ENCODE measurements around the gene KLHDC9.
A peak's percentile ranks its signal among the peaks of the same experiment; 100 is the strongest.

KLHDC9 gene

DNA sequence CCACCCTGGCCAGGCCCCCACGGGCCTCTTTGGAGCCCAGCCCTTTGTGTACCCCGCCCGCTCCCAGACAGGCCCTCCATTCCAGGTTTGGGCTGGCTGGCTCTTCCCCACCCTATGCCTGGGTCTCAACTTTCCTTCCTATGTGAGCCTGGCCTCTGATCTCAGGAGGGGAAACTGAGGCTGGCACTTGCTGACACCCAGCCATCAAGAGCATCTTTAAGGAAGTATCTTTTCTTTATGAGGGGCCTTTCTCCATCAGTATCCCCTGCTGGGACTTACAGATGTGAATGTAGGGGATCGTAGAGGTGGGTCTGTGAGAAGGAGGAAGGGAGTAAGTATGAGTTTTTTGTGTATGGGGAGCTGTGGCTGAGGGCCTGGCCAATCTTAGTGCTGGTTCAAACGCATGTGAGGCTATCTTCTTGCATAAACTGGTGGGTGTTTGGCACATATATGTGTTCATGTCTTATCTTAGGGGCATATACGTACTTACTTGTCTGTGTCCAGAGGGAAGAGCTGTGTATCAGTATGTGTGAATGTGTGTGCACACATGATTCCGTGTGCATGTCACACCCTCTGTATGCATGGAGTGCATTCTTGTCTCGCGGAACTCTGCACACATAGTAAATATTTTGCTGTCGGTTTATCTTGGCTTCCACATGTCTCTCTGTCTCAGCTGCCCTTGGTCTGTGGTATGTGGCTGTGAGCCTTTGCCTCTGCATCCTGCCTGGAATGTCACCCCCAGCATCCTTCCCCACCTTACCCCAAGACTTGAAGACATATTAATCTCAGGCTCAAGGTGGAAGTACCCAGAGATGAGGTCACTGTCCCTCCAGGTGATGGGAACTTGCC lies 14.2 kb upstream of the KLHDC9 start:
- TF ChIP-seq, protein P1, sequence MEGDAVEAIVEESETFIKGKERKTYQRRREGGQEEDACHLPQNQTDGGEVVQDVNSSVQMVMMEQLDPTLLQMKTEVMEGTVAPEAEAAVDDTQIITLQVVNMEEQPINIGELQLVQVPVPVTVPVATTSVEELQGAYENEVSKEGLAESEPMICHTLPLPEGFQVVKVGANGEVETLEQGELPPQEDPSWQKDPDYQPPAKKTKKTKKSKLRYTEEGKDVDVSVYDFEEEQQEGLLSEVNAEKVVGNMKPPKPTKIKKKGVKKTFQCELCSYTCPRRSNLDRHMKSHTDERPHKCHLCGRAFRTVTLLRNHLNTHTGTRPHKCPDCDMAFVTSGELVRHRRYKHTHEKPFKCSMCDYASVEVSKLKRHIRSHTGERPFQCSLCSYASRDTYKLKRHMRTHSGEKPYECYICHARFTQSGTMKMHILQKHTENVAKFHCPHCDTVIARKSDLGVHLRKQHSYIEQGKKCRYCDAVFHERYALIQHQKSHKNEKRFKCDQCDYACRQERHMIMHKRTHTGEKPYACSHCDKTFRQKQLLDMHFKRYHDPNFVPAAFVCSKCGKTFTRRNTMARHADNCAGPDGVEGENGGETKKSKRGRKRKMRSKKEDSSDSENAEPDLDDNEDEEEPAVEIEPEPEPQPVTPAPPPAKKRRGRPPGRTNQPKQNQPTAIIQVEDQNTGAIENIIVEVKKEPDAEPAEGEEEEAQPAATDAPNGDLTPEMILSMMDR (conservative IDR thresholded peaks at IDR 0.05; ENCODE audit: low read depth, low read length): no peak
- peak; percentile 67 for DNase-seq (ENCODE audit: low read depth)
- H3K4me3 ChIP-seq (ENCODE audit: low read depth, low read length): no peak overlapping the region

DNA sequence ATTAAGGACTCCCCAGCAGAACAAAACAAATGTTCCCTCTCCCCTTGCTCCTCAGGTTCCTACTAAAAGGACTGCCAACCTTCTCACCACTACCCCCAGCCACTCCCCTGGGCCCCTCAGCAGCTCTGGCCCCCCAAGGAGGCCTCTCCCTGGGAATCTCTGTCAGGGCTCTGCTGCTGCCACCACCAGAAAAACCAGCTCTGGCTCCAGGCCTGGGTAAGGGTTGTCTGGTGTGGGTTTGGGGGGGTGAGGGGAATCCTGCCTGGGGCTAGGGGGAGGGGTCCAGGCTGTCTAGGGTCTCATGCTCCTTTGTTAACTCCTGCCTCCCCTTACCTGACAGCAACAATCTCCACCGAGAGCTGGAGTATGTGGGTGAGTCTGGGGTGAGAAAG lies 13.6 kb upstream of the KLHDC9 start:
- DNase-seq (ENCODE audit: low read depth): no peak
- TF ChIP-seq, protein P1 (conservative IDR thresholded peaks at IDR 0.05; ENCODE audit: low read depth, low read length): no peak
- no peak overlapping the region for H3K4me3 ChIP-seq (ENCODE audit: low read depth, low read length)

DNA sequence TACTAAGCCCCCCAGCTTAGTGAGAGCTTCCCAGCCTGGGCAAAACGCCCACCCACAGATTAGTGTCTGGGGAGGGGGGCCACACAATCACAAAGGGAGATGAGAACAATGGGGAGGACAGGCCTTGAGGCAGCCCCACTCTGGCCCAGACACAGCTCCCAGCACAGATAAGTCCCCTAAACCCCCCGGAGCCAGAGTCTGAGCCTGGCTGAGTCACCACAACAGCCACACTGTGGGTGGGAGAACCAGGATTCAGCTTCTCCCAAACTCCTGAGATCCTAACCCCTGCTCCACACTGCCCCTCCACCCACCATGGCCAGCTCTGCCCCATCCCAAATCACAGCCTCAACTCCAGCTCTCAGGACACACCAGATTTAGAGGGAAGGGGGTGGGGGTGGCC lies 13.0 kb upstream of the KLHDC9 start:
- TF ChIP-seq, protein P1 (conservative IDR thresholded peaks at IDR 0.05; ENCODE audit: low read depth, low read length): no peak
- H3K4me3 ChIP-seq (ENCODE audit: low read depth, low read length): no peak overlapping the region
- peak; percentile 25 for DNase-seq (ENCODE audit: low read depth)

DNA sequence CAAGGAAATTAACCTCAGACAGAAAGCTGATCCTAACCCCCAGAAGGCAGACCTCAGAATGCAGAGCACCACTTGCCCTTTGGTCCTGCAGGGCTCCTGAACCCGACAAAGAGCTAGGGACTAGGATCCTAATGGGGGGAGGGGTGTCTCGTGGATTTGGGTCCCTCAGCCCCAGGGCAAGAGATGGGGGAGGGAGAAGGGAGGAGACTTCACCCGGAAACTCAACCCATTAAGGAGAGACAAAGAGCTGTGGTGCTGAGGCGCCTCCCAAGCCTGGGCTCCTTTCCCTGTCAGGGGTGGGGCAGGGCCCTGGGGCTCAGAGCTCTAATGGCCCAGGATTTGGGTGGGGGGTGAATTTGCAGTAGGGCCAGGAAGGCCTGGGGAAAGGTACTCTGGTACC lies 11.7 kb upstream of the KLHDC9 start:
- TF ChIP-seq, protein P1 (conservative IDR thresholded peaks at IDR 0.05; ENCODE audit: low read depth, low read length): no peak

DNA sequence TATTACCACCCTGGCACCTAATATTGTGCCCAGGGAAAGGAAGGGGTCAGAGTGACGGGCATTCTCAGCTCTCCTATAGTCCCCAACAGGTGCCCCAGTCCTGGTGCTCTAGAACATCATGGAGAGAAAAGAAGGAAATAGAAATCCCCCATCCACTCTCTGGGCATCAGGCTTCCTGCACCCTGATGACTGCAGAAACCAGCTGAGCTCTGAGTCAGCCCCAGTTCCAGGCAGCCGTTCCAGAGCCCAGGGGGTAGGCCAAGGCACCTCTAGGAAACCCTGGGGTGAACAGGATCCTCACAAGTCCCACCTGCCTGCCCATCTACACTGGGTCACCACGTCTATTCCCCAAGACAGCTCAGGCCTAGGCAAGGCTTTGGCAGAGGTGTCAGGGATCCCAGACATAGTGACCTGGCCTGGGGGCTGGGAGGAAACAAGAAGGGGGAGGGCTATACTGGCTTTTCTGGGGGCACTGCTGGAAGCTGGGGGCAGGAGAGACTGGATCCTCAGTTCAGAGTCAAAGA lies 9.5 kb upstream of the KLHDC9 start:
- DNase-seq (ENCODE audit: low read depth): peak; percentile 71
- no peak overlapping the region for H3K4me3 ChIP-seq (ENCODE audit: low read depth, low read length)
- TF ChIP-seq, protein P1 (conservative IDR thresholded peaks at IDR 0.05; ENCODE audit: low read depth, low read length): no peak

More for the DNA sequence above, 11.7 kb upstream of the KLHDC9 start:
- DNase-seq (ENCODE audit: low read depth): no peak
- no peak overlapping the region for H3K4me3 ChIP-seq (ENCODE audit: low read depth, low read length)

DNA sequence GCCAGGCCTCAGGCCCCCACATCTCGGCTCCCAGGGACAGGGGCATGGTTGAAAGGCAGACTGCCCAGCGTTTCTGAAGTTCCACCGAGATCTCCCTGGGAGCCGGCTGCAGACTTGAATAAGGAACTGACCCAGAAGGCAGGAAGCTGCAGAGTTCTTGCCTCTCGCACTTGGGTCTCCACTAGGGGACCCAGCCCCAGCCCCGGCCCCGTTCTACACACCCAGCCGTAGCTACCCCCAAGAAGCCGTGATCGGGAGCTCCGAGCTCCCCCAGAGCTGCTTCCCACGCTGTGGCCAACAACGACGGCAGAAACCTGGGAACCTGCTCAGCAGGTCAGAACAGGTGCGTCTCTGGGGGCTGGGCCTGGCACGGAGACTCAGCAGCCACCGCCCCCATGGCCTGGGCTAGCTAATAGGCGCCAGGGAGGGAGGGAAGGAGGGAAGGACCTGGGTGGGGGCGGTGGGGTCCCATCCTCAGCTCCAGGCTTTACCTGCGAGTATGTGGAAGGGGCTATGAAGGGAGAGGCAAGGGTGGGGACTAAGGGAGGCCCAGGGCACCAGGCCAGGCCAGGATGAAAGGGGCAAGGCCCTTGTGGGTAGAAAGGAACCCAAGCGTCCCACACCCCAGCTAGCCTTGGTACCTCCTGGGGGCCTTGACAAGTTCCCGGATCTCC lies 8.8 kb upstream of the KLHDC9 start, which contains the start of gene NECTIN4:
NECTIN4 (minus strand) TSS at position 308 of the 674 bp plus-strand sequence; CDS start at position 46, 262 bp downstream.
- TF ChIP-seq, protein P1 (conservative IDR thresholded peaks at IDR 0.05; ENCODE audit: low read depth, low read length): no peak
- DNase-seq (ENCODE audit: low read depth): no peak
- H3K4me3 ChIP-seq (ENCODE audit: low read depth, low read length): no peak within 1 kb of the TSS

Data from choroid plexus epithelial cell (primary cell).